ENCODE data around the gene ENDOD1. TPM values are rescaled to one million over a fixed set of nuclear protein-coding genes. Genes with fewer than 3 reads are reported as not detected.
"Not testable (repeated sequence)": the region's sequence is repeated elsewhere in the genome, so short reads cannot be mapped to it uniquely, and the experiment has no call there.

ENDOD1 gene, protein sequence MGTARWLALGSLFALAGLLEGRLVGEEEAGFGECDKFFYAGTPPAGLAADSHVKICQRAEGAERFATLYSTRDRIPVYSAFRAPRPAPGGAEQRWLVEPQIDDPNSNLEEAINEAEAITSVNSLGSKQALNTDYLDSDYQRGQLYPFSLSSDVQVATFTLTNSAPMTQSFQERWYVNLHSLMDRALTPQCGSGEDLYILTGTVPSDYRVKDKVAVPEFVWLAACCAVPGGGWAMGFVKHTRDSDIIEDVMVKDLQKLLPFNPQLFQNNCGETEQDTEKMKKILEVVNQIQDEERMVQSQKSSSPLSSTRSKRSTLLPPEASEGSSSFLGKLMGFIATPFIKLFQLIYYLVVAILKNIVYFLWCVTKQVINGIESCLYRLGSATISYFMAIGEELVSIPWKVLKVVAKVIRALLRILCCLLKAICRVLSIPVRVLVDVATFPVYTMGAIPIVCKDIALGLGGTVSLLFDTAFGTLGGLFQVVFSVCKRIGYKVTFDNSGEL
- total RNA-seq (2014; rRNA removed; shearing (Covaris generic); ENCODE audit: low replicate concordance), result 5.4 and 6.4 TPM in 2 replicates

DNA sequence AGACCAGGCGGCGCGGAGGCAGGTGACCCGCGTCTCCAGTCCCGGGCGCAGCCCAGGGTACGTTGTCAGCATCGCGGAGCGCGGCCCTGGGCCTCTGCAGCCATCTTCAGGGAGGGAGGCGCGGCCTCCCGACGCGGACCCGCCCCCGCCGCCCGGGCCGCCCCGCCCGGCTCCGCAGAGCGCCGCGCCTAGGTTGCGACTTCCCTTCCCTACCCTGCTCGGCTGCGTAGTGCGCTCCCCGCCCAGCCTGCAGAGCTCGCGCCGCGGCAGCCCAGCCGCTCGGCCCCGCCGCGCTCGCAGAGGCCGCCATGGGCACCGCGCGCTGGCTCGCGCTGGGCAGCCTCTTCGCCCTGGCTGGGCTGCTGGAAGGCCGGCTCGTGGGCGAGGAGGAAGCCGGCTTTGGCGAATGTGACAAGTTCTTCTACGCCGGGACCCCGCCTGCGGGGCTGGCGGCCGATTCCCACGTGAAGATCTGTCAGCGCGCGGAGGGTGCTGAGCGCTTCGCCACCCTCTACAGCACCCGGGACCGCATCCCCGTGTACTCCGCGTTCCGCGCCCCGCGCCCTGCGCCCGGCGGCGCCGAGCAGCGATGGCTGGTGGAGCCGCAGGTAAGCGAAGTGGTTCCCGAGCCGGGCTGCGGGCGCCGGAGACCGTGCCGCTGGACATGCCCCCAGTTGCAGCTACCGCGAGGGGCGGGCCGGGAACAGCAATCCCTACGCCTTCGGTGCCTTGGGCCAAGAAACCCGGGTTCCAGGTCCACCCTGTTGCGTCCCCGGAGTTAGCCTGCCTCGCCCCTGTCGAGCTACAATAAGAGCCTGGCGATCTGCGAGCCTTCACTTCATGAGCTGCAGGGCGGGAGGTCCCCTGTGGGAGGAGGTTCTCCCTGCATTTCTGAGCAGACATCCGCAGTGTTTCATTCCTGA lies at the start of gene ENDOD1:
TSS of gene ENDOD1 (plus strand) at position 227 of the 923 bp plus-strand sequence. CDS start at position 309, 82 bp downstream.
- peak within 1 kb of the TSS; percentile 58 for H3K4me3 ChIP-seq
- no peaks in the 10 kb centered on the region for H3K9me3 ChIP-seq
- no peaks in the 10 kb centered on the region for H3K27me3 ChIP-seq
- peak; percentile 83 for DNase-seq
- no peaks in the 10 kb centered on the region for H3K36me3 ChIP-seq

DNA sequence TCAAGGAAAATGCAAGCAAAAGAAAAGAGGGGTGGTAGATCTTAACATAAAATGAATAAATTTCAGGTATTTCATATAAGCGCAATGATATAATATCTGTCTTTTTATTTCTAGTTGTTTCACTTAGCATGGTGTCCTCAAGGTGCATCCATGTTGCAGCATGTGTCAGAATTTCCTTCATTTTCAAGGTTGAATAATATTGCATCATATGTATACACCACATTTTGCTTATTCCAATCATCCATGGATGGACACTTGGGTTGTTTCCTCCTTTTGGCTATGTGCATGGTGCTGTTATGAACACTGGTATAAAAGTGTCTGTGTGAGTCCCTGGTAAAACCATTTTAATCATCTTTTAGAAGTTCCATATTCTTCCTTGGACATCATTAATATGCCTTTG lies 47.4 kb upstream of the ENDOD1 start:
- no peak for DNase-seq
- Histone ChIP-seq H3K4me3 (no peak overlapping the region), H3K27me3 (peaks cover 9% of the 10 kb centered on the region; the same call in 1 of the 2 replicates), H3K9me3 (no peaks in the 10 kb centered on the region), H3K36me3 (no peaks in the 10 kb centered on the region)

DNA sequence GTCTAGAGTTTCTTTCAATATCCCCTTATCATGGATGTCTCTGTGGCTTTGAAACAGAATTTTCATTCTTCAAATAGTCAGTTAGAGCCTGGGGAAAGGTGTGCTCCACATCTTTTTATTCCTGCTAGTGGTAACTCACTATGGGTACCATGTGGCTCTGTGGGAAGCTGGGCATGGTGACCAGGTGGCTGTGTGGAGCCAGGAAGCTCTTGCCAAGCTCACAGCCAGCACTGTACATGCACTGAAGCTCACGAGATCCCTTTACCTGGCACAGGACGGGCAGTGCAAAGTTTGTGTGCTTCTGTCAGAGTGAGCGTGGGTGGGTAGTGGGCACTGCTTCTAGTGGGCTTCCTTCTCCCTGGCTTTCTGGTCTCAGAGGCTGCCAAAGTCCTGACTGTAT lies 46.7 kb upstream of the ENDOD1 start:
- Histone ChIP-seq H3K4me3 (no peak overlapping the region), H3K27me3 (peaks cover 13% of the 10 kb centered on the region), H3K36me3 (no peaks in the 10 kb centered on the region), H3K9me3 (no peaks in the 10 kb centered on the region)
- DNase-seq, result no peak

DNA sequence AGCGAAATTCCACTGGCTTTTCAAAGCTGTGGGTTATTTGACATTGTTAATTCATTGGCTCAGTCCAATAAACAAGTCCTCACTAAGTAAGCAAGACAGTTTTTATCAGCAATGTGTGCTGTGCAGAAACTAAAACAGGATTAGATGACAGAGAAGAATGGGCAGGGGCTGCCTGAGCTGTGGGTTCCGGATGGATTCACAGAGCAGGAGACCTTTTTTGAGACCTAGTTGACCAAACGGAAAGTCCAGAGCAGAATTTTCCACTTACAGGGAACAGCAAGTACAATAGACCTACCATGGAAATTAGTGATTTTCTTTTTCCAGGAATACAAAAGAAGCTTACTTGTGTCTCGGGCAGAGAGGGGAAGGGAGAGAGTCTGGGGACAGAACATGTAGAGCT lies 45.6 kb upstream of the ENDOD1 start:
- Histone ChIP-seq H3K27me3 (peaks cover 16% of the 10 kb centered on the region), H3K4me3 (no peak overlapping the region)

DNA sequence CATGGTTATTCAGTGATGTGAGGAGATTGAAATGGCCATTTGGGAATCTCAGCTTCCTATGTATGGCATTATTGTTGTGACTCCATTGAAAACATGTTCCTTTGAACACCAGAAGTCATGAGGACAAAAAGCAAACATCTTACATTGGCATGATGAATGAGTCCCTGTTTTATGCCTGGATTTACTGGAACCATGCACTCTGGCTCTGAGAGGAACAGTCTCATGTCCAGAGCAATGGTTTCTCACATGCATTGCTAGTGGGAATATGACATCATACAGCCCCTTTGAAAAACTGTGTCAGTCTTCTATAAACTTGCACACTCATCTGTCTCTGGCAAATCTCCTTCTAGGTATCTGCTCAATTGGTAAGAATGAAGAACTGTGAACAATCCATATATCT lies 43.8 kb upstream of the ENDOD1 start:
- no peak for DNase-seq
- Histone ChIP-seq H3K9me3 (no peaks in the 10 kb centered on the region), H3K4me3 (no peak overlapping the region), H3K27me3 (peaks cover 16% of the 10 kb centered on the region), H3K36me3 (no peaks in the 10 kb centered on the region)

More for the DNA sequence above, 45.6 kb upstream of the ENDOD1 start:
- no peak for DNase-seq
- Histone ChIP-seq H3K36me3 (no peaks in the 10 kb centered on the region), H3K9me3 (no peaks in the 10 kb centered on the region)

DNA sequence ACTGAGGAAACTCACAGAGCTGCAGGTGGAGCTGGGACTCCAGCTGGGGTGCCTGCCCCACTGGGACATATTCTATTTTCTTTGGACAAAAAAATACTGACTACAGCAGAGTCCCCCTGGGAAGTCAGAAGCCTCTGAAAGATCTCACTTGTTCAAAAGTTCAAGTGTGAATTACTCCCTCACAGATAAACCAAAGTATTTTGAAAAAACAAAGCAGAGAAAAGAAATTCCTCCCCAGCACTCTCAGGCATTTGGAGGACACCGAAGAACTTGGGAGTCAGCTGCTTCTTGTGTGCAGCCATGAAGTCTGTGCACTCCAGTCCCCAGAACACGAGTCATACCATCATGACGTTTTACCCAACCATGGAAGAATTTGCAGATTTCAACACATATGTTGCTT lies 40.5 kb upstream of the ENDOD1 start, which contains the start of gene KDM4F:
TSS of gene KDM4F (plus strand) at position 301 of the 400 bp plus-strand sequence.
- not testable (repeated sequence) for H3K36me3 ChIP-seq, H3K9me3 ChIP-seq, DNase-seq, H3K4me3 ChIP-seq
- peaks cover 16% of the 10 kb centered on the region for H3K27me3 ChIP-seq

DNA sequence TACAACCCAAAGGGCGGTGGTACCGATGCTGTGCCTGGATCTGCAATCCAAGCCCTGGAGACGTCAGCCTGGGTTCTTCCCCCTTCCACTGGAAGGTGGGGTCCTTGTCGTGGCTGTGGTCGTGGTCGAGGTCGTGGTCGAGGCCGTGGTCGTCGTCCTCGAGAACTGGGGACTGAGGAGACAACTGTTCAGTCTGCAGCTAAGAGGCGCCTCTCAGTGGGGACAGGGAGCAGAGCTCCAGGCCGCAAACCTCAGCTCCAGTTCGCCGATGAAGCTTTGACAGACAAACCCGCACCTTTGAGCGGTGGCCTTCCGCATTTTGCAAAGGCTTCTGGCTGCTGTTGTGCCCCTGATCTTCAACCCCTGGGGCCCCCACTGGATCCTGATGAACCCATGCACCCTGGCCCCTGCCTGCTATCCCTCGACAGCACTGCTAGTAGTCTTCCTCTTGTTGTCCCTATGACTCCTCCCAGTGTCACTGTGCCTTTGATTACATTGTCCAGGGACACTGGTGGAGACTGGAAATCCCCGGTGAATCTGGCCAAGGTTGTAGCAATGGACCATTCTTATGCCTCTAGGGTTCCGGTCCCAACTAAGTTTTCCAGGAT lies 38.9 kb upstream of the ENDOD1 start:
- Histone ChIP-seq H3K4me3 (no peak overlapping the region), H3K36me3 (no peaks in the 10 kb centered on the region), H3K9me3 (no peaks in the 10 kb centered on the region), H3K27me3 (peaks cover 10% of the 10 kb centered on the region)
- DNase-seq, result no peak

DNA sequence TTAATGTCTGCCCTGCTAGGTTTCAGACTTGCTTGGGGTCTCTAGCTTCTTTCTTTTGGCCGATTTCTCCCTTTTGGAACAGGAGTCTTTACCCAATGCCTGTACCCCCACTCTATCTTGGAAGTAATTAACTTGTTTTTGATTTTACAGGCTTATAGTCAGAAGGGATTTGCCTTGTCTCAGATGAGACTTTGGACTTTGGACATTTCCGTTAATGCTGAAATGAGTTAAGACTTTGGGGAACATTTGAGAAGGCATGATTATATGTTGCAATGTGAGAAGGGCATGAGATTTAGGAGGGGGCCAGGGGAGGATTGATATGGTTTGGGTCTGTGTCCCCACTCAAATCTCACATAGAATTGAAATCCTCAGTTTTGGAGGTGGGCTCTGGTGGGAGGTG lies 35.3 kb upstream of the ENDOD1 start:
- Histone ChIP-seq H3K36me3 (no peaks in the 10 kb centered on the region), H3K9me3 (no peaks in the 10 kb centered on the region), H3K4me3 (no peak overlapping the region), H3K27me3 (no peaks in the 10 kb centered on the region)
- no peak for DNase-seq

DNA sequence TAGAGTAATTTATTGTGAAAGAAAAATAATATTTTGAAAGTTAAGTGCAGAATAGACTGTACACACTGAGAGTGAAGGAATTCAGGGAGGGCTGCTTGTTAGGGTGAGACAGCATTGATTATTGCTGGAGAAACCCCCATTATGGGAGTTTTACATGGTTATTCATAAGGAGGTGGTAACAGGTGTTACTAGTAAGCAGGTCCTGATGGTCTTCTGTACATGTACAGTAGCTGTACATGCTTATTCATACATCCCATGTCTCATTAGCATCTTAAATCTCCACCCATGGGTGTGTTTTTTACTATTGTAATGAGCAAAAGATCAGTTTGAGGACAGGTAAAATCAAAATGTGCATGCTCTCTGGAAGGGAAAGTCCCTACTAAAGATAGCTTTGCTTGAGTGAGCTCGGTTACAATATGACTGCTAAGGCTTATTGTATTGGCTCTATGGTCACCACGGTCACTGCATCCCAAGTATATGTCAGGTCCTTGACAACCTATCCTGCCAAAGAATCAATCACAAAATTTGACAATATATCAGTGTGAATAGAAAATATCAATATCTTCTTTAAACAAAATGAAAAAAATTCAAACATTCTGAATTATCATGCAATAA lies 34.3 kb upstream of the ENDOD1 start:
- Histone ChIP-seq H3K27me3 (no peaks in the 10 kb centered on the region; the same call in 1 of the 2 replicates), H3K4me3 (no peak overlapping the region), H3K36me3 (no peaks in the 10 kb centered on the region), H3K9me3 (no peaks in the 10 kb centered on the region)
- DNase-seq, result no peak

DNA sequence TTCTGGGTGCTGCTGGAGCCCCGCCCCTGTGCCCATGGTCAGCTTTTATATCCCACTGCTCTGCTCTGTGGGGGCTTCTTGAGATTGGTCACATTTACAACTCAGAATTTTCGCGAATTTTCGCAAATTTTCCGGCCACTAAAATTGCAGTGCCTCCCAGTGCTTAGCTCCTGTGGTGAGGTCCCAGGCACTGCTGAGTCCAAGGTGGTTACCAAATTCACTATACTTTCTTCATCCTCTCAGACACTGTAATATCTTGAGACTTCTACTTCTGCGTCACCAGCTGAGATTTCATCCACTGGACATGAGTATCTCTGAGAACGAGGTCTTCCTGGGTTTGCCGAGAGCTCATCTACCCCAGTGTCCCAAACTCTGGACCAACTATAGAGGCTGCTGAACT lies 31.7 kb upstream of the ENDOD1 start:
- H3K4me3 ChIP-seq, result no peak overlapping the region

DNA sequence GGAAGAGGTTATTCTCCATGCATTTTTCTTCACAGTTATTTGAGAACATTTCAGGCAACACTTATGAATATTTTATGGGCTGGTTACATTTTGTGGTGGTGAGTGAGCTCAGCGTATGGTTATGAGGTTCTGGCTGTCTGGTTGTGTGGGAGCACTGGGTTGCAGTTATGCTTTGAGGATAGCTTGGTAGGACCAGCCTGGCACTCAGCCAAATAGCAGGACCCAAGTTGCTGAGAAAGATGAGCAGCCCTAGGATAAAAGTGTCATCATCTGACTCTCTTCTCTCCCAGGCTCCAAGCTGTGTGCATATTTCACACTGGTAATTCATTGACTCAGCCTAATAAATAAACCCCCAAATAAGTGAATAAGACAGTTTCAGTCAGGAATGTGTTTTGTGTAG lies 31.0 kb upstream of the ENDOD1 start:
- Histone ChIP-seq H3K9me3 (no peaks in the 10 kb centered on the region), H3K27me3 (no peaks in the 10 kb centered on the region; the same call in 1 of the 2 replicates), H3K4me3 (no peak overlapping the region), H3K36me3 (no peaks in the 10 kb centered on the region)
- DNase-seq, result no peak

More for the DNA sequence above, 31.7 kb upstream of the ENDOD1 start:
- Histone ChIP-seq H3K9me3 (no peaks in the 10 kb centered on the region), H3K36me3 (no peaks in the 10 kb centered on the region), H3K27me3 (no peaks in the 10 kb centered on the region; the same call in 1 of the 2 replicates)
- no peak for DNase-seq

DNA sequence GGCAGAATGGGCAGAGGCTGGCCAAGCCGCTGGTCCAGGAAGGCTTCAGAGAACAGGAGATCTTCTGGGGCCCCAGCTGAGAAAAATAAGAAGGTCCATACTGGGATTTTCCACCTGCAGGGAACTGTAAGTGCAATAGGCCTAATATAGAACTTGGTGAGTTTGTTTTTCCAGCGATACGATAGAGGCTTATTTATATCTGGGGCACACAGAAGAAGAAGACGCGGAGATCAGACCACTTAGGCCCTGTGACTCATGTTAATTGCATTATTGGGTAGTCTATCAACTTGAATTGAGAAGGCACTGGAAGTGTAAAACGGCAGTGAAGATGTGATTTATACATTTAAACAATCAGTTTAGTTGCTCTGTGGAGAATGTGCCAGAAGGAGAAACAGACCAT lies 30.6 kb upstream of the ENDOD1 start:
- DNase-seq, result no peak
- Histone ChIP-seq H3K36me3 (no peaks in the 10 kb centered on the region), H3K4me3 (no peak overlapping the region)

DNA sequence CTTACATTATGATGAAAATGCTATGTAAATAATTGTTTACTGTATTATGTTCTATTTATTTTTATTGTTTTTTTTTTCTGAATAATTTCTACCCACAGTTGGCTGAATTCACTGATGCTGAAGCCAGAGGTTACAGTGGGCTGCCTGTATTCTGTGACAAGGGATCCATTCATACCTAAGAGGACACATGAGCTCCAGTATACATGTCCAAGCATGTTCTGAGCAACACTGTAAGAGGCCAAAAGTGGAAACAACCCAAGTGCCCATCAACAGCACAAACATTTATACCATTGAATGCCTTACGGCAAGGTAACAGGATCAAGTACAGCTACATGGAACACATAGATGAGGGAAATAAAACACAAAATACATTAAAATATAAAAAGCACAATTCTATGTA lies 24.3 kb upstream of the ENDOD1 start:
- H3K27me3 ChIP-seq, result no peaks in the 10 kb centered on the region; the same call in 1 of the 2 replicates
- H3K4me3 ChIP-seq, result no peak overlapping the region
- no peak for DNase-seq
- no peaks in the 10 kb centered on the region for H3K36me3 ChIP-seq
- no peaks in the 10 kb centered on the region for H3K9me3 ChIP-seq

More for the DNA sequence above, 30.6 kb upstream of the ENDOD1 start:
- no peaks in the 10 kb centered on the region for H3K9me3 ChIP-seq
- H3K27me3 ChIP-seq, result no peaks in the 10 kb centered on the region; the same call in 1 of the 2 replicates

DNA sequence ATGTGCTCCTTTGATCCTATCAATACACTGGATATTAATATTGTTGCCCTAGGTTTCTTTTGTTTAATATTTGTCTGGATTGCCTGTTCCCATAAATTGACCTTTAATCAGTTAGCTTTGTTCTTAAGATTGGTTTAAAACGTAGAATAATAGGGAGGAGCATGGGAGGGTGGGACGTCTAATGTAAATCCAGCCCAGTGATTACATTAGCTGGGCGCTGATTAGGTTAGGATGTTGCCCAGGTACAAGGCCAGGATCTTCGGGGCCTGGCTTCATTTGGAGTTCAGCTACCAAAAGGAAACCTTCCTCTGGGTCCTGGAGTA lies 23.0 kb upstream of the ENDOD1 start, which contains the start of gene SRSF8:
TSS of gene SRSF8 (plus strand) at position 204 of the 323 bp plus-strand sequence. CDS start 308 bp downstream, outside the sequence.
- H3K36me3 ChIP-seq, result no peaks in the 10 kb centered on the region
- H3K9me3 ChIP-seq, result no peaks in the 10 kb centered on the region
- H3K27me3 ChIP-seq, result no peaks in the 10 kb centered on the region
- DNase-seq, result no peak
- peak within 1 kb of the TSS; percentile 72 for H3K4me3 ChIP-seq

DNA sequence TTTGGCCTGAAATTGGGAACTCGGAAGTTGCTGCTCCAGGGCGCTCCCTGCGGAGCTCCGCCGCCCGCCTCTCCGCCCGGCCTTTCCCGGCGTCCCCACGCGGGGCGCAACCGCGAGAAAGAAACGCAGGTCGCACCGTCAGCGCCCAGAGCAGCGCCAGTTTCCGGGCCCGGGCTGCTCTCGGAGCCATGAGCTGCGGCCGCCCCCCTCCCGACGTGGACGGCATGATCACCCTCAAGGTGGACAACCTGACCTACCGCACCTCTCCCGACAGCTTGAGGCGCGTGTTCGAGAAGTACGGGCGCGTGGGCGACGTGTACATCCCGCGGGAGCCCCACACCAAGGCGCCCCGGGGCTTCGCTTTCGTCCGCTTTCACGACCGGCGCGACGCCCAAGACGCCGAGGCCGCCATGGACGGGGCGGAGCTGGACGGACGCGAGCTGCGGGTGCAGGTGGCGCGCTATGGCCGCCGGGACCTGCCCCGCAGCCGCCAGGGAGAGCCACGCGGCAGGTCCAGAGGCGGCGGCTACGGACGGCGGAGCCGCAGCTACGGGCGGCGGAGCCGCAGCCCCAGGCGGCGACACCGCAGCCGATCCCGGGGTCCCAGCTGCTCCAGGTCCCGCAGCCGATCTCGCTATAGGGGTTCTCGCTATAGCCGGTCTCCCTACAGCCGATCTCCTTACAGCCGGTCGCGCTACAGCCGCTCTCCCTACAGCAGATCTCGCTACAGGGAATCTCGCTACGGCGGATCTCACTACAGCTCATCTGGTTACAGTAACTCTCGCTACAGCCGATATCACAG lies 22.4 kb upstream of the ENDOD1 start:
- Histone ChIP-seq H3K36me3 (no peaks in the 10 kb centered on the region), H3K4me3 (peak overlapping the region; percentile 72), H3K27me3 (no peaks in the 10 kb centered on the region), H3K9me3 (no peaks in the 10 kb centered on the region)
- DNase-seq, result peak; percentile 82

All from MG63 (cell line).